Measurements from ENCODE around the gene STARD3. TPM values are rescaled to one million over a fixed set of nuclear protein-coding genes. Genes with fewer than 3 reads are reported as not detected.

Gene STARD3
- total RNA-seq, 2 donors from 2014 or later, result 52.5 to 202 TPM

- 86% methylated on average over 11 of the region's 11 CpGs for WGBS
- TF ChIP-seq POLR2AphosphoS5 (IDR thresholded peaks at IDR 0.05), result no peak
- TF ChIP-seq, protein P1, sequence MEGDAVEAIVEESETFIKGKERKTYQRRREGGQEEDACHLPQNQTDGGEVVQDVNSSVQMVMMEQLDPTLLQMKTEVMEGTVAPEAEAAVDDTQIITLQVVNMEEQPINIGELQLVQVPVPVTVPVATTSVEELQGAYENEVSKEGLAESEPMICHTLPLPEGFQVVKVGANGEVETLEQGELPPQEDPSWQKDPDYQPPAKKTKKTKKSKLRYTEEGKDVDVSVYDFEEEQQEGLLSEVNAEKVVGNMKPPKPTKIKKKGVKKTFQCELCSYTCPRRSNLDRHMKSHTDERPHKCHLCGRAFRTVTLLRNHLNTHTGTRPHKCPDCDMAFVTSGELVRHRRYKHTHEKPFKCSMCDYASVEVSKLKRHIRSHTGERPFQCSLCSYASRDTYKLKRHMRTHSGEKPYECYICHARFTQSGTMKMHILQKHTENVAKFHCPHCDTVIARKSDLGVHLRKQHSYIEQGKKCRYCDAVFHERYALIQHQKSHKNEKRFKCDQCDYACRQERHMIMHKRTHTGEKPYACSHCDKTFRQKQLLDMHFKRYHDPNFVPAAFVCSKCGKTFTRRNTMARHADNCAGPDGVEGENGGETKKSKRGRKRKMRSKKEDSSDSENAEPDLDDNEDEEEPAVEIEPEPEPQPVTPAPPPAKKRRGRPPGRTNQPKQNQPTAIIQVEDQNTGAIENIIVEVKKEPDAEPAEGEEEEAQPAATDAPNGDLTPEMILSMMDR (IDR thresholded peaks at IDR 0.05), result no peak
- TF ChIP-seq POLR2A (IDR thresholded peaks at IDR 0.05), result no peak
- Histone ChIP-seq H3K36me3 (no peaks in the 10 kb centered on the region), H3K4me3 (no peak overlapping the region), H3K4me1 (replicated peaks) (peaks cover 13% of the 10 kb centered on the region), H3K27me3 (replicated peaks; ENCODE audit: insufficient read depth) (no peaks in the 10 kb centered on the region), H3K9me3 (no peaks in the 10 kb centered on the region), H3K27ac (no peak overlapping the region)
- intact Hi-C loops (cut with DNase I), result no loop called here
- no peak for DNase-seq (ENCODE audit: low spot score)
Observed at GRCh38 chr17:39650121-39650579, 13.2 kb downstream of the STARD3 start.

DNA sequence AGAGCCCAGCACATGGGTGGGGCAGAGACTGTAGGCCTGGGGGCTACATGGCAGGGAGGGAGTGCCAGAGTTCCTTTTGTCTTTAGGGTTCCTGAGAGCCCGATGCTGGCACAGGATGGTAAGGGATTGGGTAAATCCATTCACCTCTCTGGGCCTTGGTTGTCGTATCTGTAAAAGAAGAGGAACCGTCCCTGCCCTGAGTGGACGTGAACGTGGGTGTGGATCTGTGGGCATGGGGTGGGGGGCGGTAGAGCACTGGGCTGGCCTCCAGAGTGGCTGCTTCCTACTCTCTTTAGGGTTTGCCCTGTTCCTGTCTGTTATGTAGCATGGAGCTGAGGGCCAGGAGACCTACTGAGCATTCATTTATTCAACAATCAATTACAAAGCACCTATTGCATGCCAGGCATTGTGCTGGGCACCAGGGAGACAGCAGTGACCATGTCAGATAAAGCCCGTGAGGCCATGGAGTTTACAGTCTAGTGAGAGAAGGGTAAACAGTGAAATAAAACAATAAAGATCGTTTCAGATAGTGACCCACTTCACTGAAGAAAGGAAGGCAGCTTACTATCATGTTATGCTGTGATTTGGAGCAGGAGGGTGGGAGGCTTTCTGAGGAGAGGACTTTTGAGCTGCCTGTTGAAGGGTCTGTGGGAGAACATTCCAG, 15.1 kb downstream of the STARD3 start:
- Histone ChIP-seq H3K9me3 (no peaks in the 10 kb centered on the region), H3K36me3 (no peaks in the 10 kb centered on the region), H3K27me3 (replicated peaks; ENCODE audit: insufficient read depth) (no peaks in the 10 kb centered on the region), H3K4me1 (replicated peaks) (peaks cover 13% of the 10 kb centered on the region), H3K4me3 (no peak overlapping the region), H3K27ac (peak overlapping the region; percentile 58 to 67)
- peak; percentile 62 for TF ChIP-seq POLR2AphosphoS5 (IDR thresholded peaks at IDR 0.05)
- TF ChIP-seq, protein P1 (IDR thresholded peaks at IDR 0.05), result no peak
- WGBS, result 40% methylated on average over 8 of the region's 8 CpGs
- peak; percentile 43 for DNase-seq (ENCODE audit: low spot score)
- intact Hi-C loops (cut with DNase I), result no loop called here

DNA sequence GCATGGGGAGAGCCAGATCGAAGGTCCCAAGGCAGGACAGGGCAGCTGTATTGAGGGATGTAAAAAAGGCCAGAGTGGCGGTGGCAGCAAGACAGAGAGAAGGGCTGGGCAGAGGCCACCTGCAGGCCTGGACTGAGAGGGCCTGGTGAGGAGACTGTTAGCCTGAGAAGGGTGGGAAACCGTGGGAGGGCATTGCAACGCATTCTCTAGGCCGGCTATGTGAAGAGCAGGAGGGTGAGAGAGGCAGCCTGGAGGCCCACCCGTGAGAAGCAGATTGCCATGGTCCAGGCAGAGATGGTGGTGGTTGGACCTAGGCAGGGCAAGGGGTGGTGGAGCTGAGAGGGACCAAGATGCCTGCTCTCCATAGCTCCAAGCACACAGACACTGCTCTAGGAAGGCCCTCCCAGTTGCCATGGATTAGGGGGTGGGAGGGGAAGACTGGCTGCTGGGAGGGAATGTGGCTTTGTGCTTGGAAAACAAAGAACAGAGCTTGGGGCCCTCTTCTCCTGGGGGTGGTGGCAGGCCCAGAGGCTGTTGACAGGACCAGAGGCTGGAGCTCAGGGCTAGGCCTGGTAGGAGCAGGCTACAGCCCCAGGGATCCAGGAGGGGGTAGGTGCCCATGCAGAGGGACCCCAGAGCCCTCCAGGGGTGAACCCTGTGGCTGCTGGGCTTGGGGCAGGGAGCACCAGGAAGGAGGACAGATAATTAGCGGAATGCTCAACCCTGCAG, 15.8 kb downstream of the STARD3 start:
- no peak for DNase-seq (ENCODE audit: low spot score)
- peak overlapping the region; percentile 58 to 67 for H3K27ac ChIP-seq
- no peak overlapping the region for H3K4me3 ChIP-seq
- intact Hi-C loops (cut with DNase I), result no loop called here
- no peaks in the 10 kb centered on the region for H3K9me3 ChIP-seq
- 54% methylated on average over 7 of the region's 7 CpGs for WGBS
- H3K27me3 ChIP-seq (replicated peaks; ENCODE audit: insufficient read depth), result no peaks in the 10 kb centered on the region
- peaks cover 13% of the 10 kb centered on the region for H3K4me1 ChIP-seq (replicated peaks)
- TF ChIP-seq, protein P1 (IDR thresholded peaks at IDR 0.05), result no peak
- TF ChIP-seq POLR2A (IDR thresholded peaks at IDR 0.05), result no peak
- no peak for TF ChIP-seq POLR2AphosphoS5 (IDR thresholded peaks at IDR 0.05)
- H3K36me3 ChIP-seq, result no peaks in the 10 kb centered on the region

GRCh38 chr17:39653316-39653661, 16.3 kb downstream of the STARD3 start:
- H3K27me3 ChIP-seq (replicated peaks; ENCODE audit: insufficient read depth), result no peaks in the 10 kb centered on the region
- no peaks in the 10 kb centered on the region for H3K9me3 ChIP-seq
- no peak for DNase-seq (ENCODE audit: low spot score)
- peaks cover 13% of the 10 kb centered on the region for H3K4me1 ChIP-seq (replicated peaks)
- WGBS, result 88% methylated on average over 12 of the region's 12 CpGs
- TF ChIP-seq POLR2A (IDR thresholded peaks at IDR 0.05) (no peak), POLR2AphosphoS5 (IDR thresholded peaks at IDR 0.05) (no peak)
- TF ChIP-seq, protein P1 (IDR thresholded peaks at IDR 0.05), result no peak
- intact Hi-C loops (cut with DNase I), result no loop called here
- H3K27ac ChIP-seq, result peak overlapping the region; percentile 58 to 67
- no peaks in the 10 kb centered on the region for H3K36me3 ChIP-seq
- H3K4me3 ChIP-seq, result no peak overlapping the region
